Loucy (cell line): ENCODE results near the gene RIMBP2.

Source experiments
- CTCF ChIP-seq: fragments of 200-600 bp; sonication (generic); conservative IDR thresholded peaks from 2 replicates; pipeline ENCODE4 v1.5.1; 2014; ENCODE audit warnings: mild to moderate bottlenecking, antibody characterized with exemption, low read length
- EZH2phosphoT487 ChIP-seq: fragments of 200-600 bp; IDR thresholded peaks from 2 replicates; pipeline ENCODE4 v1.6.1; 2018; ENCODE audit warnings: antibody characterized with exemption, mild to moderate bottlenecking, moderate library complexity, borderline replicate concordance

DNA sequence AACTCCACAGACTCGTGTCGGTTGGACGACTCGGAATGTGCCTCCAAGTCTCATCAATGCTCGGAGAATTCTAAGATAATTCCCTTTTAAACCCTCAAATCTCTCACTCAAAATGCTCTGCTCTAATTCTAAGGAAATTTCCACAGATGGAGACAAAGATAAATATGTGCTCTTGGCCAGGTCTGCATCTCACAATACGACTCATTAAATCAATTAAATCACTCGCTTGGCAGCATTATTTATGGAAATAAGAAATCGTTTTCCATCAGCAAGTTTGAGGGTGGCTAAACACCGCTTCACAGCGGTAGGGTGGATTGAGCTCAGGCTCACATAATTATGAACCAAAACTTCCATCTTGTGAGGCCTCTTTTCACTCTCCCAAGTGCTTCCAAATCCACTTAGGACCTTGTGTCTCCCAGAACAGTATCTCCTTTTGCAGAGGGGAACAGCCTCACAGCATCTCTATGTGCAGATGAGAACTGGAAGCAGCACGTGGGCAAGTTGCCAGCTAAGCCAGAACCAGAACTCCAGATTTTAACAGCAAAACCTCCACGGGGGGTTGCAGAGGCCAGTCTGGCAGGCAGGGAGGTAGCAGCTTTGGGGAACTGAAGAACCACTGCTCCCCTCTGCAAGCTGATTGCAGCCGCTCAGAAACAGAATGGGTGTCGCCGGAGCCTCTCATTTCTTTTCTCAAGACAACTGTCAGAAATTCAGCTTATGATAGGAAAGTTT lies 43.8 kb downstream of the RIMBP2 start:
- TF ChIP-seq CTCF, result no peak
- TF ChIP-seq EZH2phosphoT487, result no peak
